ENCODE data around the gene SHROOM4. TPM values are rescaled to one million over a fixed set of nuclear protein-coding genes. Genes with fewer than 3 reads are reported as not detected.

The SHROOM4 gene
- total and polyA plus RNA-seq, 2 of the 13 experiments (the other 11 are each of a cell fraction or from before 2014, with no cell fraction given): 0.08 to 0.18 TPM

- WGBS (ENCODE audit: low lambda C conversion rate): 100% methylated on average over 1 of the region's 2 CpGs
- no peak for FAIRE-seq
- Histone ChIP-seq H3K36me3 (replicated peaks in 1 of 2; ENCODE audit: control insufficient read depth in 1 of 2, insufficient read depth in 2 of 2, low read length in 2 of 2) (no peaks in the 10 kb centered on the region), H3K9me3 (ENCODE audit: low read length) (no peaks in the 10 kb centered on the region), H3K9ac (ENCODE audit: insufficient read depth, low read depth, low read length) (no peak overlapping the region), H3K4me2 (ENCODE audit: low read depth, low read length) (no peak overlapping the region), H3K27me3 (ENCODE audit: control insufficient read depth in 1 of 2, insufficient read depth in 2 of 2, low read length in 2 of 2) (no peaks in the 10 kb centered on the region), H2AFZ (ENCODE audit: low read length) (no peak overlapping the region), H3K27ac (ENCODE audit: extremely low read length, insufficient read depth, low read length) (no peak overlapping the region), H3K79me2 (ENCODE audit: insufficient read depth, low read length) (no peaks in the 10 kb centered on the region), H3K4me1 (ENCODE audit: insufficient read depth, low read length) (no peaks in the 10 kb centered on the region), H4K20me1 (ENCODE audit: insufficient read depth, low read length) (no peaks in the 10 kb centered on the region), H3K4me3 (replicated peaks in 1 of 3; ENCODE audit: insufficient read depth in 1 of 3, low read depth in 2 of 3, low read length in 3 of 3) (no peak overlapping the region)
- DNase-seq (ENCODE audit: low spot score): no peak
- in situ Hi-C loops (cut with HindIII; ENCODE audit: extremely low pct_ligation_motif_present, low pct_unique_long_range_greater_than_20kb): no loop called here
- no TSS peak for BruUV-seq (replicated peaks)
- POLR2A ChIA-PET: no interaction called here
- ATAC-seq: no peak
- CTCF ChIA-PET (ENCODE audit: low intra/inter-chr PET ratio, low total read pairs): no interaction called here
- TF ChIP-seq HDAC2 (CRISPR knock-in tag; IDR thresholded peaks at IDR 0.05) (no peak), ZHX1 (CRISPR knock-in tag; IDR thresholded peaks at IDR 0.05; ENCODE audit: low read depth) (no peak), ZNF101 (CRISPR knock-in tag; IDR thresholded peaks at IDR 0.05; ENCODE audit: borderline replicate concordance, low read depth) (no peak), ZNF232 (CRISPR knock-in tag; IDR thresholded peaks at IDR 0.05; ENCODE audit: borderline replicate concordance) (no peak), ZNF709 (CRISPR knock-in tag; IDR thresholded peaks at IDR 0.05) (no peak), REXO4 (CRISPR knock-in tag; IDR thresholded peaks at IDR 0.05; ENCODE audit: borderline replicate concordance) (no peak), SMAD9 (CRISPR knock-in tag; IDR thresholded peaks at IDR 0.05) (no peak)
- intact Hi-C loops (cut with micrococcal nuclease; ENCODE audit: unreplicated experiment): no loop called here
Measured at GRCh38 chrX:50627696-50628095, 186.3 kb downstream of the SHROOM4 start.

Data from HepG2 (cell line).